SK-N-MC (cell line): ENCODE data around the gene WNT10A.

ENCODE experiments used
- EZH2 ChIP-seq: fragments of 200-600 bp; sonication (generic); IDR thresholded peaks from one replicate; pipeline ENCODE4 v1.6.1; 2017; ENCODE audit warnings: antibody characterized with exemption
- FOXP2 ChIP-seq: optimal IDR thresholded peaks from 2 replicates; pipeline ENCODE3; 2011; ENCODE audit warnings: mild to moderate bottlenecking, moderate library complexity; ENCODE audit not compliant: insufficient read depth; ENCODE audit errors: extremely low read length, control extremely low read depth
- POLR2AphosphoS5 ChIP-seq: IDR thresholded peaks from 2 replicates; pipeline ENCODE4 v1.6.1; 2012; ENCODE audit warnings: mild to moderate bottlenecking, low read depth, low read length, borderline replicate concordance

DNA sequence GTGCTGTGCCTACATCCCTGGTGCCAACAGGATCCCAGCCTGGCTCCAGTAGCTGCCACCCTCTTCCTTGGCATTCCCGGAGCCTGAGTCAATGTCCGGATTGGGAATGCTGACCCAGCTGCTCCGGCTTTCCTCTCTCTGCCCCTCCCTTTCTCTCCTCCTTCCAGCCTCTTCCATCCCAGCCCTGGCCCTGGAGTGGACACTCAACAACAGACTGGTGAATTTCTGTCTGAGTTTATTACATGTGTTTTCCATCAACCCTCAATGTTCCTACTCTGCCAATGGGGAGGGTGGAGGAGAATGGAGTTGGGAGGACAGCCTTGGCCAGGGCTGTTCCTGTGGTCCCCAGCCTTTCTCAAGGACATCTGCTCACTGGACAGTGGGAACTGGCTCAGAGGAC is 48.1 kb upstream of the WNT10A start:
- TF ChIP-seq POLR2AphosphoS5 = no peak
- TF ChIP-seq EZH2 = no peak
- TF ChIP-seq FOXP2 = no peak
